ENCODE measurements around the gene RADIL. TPM values are rescaled to one million over a fixed set of nuclear protein-coding genes. Genes with fewer than 3 reads are reported as not detected.
A peak's percentile ranks its signal among the peaks of the same experiment; 100 is the strongest.

The RADIL gene
- total RNA-seq, 1 donor from 2014 or later: 2.4 TPM

- peaks cover 5% of the 10 kb centered on the region for H3K9me3 Mint-ChIP-seq (ENCODE audit: unreplicated experiment)
- H3K27ac Mint-ChIP-seq (ENCODE audit: unreplicated experiment): peak overlapping the region; percentile 95
- DNase-seq (ENCODE audit: low spot score): no peak
- peaks cover 34% of the 10 kb centered on the region for H3K36me3 Mint-ChIP-seq (ENCODE audit: low read depth, unreplicated experiment)
- H3K4me1 Mint-ChIP-seq (ENCODE audit: unreplicated experiment): peaks cover 47% of the 10 kb centered on the region
- H3K27me3 Mint-ChIP-seq (ENCODE audit: unreplicated experiment): peaks cover 17% of the 10 kb centered on the region
- TF ChIP-seq CTCF (IDR thresholded peaks at IDR 0.05; ENCODE audit: unreplicated experiment): no peak
- H3K4me3 Mint-ChIP-seq (ENCODE audit: unreplicated experiment): peak overlapping the region; percentile 26
These were observed 134.2 kb downstream of the RADIL start for GRCh38 chr7:4749363-4749762.

Small RNAs within 50 kb of the gene (microRNA-seq; reads per million reads assigned to microRNA genes)
- gene MIR4656 (ENCODE audit: unreplicated experiment): not detected

Other genes with a start within 250 kb of the RADIL start
- 73.8 TPM for gene FOXK1, start 201.4 kb downstream of the RADIL start, total RNA-seq (ENCODE audit: unreplicated experiment)
- 88.6 TPM for gene AP5Z1, start 108.1 kb downstream of the RADIL start, total RNA-seq (ENCODE audit: unreplicated experiment)
- 0.10 TPM for gene PAPOLB, start 21.7 kb downstream of the RADIL start, total RNA-seq (ENCODE audit: unreplicated experiment)
- not detected for gene MMD2, start 75.5 kb upstream of the RADIL start, total RNA-seq (ENCODE audit: unreplicated experiment)
- gene RBAK, start 162.1 kb upstream of the RADIL start, total RNA-seq (ENCODE audit: unreplicated experiment): 16.4 TPM